Keratinocyte (primary cell): Measurements from ENCODE around the gene HNRNPU. TPM values are rescaled to one million over a fixed set of nuclear protein-coding genes. Genes with fewer than 3 reads are reported as not detected.

Experiments used
- DNase-seq: peaks from one replicate; pipeline ENCODE4 v3.0.0-alpha.2; 2011; ENCODE audit warnings: low read depth, missing footprints, low spot score
- FAIRE-seq: peaks from 2 replicates; lab custom pipeline; 2011; peaks lifted over from hg19 to GRCh38; lab: Jason Lieb, UNC
- H2AFZ ChIP-seq: 2 replicates; pipeline ENCODE4 v1.6.0; 2012; ENCODE audit warnings: low read length, control low read depth, inconsistent platforms; ENCODE audit not compliant: control insufficient read depth
- H3K27ac ChIP-seq: 2 replicates; pipeline ENCODE4 v1.5.1; 2011; ENCODE audit warnings: low read length; ENCODE audit not compliant: control insufficient read depth, insufficient read depth
- H3K27me3 ChIP-seq: 3 replicates; pipeline ENCODE4 v1.6.0; 2011; ENCODE audit warnings: low read length; ENCODE audit not compliant: control insufficient read depth, insufficient read depth; ENCODE audit errors: extremely low read depth
- H3K36me3 ChIP-seq, 2 experiments: 2 replicates in 1 of 2; 3 replicates in 1 of 2; pipeline ENCODE4 v1.5.1; 2011; ENCODE audit warnings: low read length in 2 of 2, mild to moderate bottlenecking in 1 of 2; ENCODE audit not compliant: control insufficient read depth in 2 of 2, insufficient read depth in 2 of 2; ENCODE audit errors: extremely low read depth in 1 of 2
- H3K4me1 ChIP-seq: 3 replicates; pipeline ENCODE4 v1.5.1; 2011; ENCODE audit warnings: low read length; ENCODE audit not compliant: control insufficient read depth, insufficient read depth; ENCODE audit errors: extremely low read depth
- H3K4me2 ChIP-seq: 3 replicates; pipeline ENCODE4 v1.6.0; 2011; ENCODE audit warnings: low read depth, low read length; ENCODE audit not compliant: control insufficient read depth, insufficient read depth; ENCODE audit errors: extremely low read depth
- H3K4me3 ChIP-seq, 3 experiments: fragments of 200-600 bp in 1 of 3; sonication (generic) in 1 of 3; 2 replicates in 2 of 3; 3 replicates in 1 of 3; pipeline ENCODE4 v1.5.1; 2011 to 2016; ENCODE audit warnings: low read length in 3 of 3, mild to moderate bottlenecking in 3 of 3, control low read depth in 2 of 3, inconsistent platforms in 1 of 3, low read depth in 1 of 3, mixed read lengths in 1 of 3, mixed run types in 1 of 3, moderate library complexity in 1 of 3; ENCODE audit not compliant: control insufficient read depth in 2 of 3, insufficient read depth in 2 of 3; ENCODE audit errors: extremely low read depth in 1 of 3
- H3K79me2 ChIP-seq: 2 replicates; pipeline ENCODE4 v1.6.0; 2012; ENCODE audit warnings: low read length; ENCODE audit not compliant: control insufficient read depth, insufficient read depth
- H3K9ac ChIP-seq: 3 replicates; pipeline ENCODE4 v1.6.0; 2011; ENCODE audit warnings: low read length; ENCODE audit not compliant: control insufficient read depth, insufficient read depth; ENCODE audit errors: extremely low read depth
- H3K9me1 ChIP-seq: 3 replicates; pipeline ENCODE4 v1.6.0; 2011; ENCODE audit warnings: low read length; ENCODE audit not compliant: control insufficient read depth, insufficient read depth; ENCODE audit errors: extremely low read depth
- H3K9me3 ChIP-seq: 2 replicates; pipeline ENCODE4 v1.5.1; 2012; ENCODE audit warnings: low read depth, low read length; ENCODE audit not compliant: control insufficient read depth
- H4K20me1 ChIP-seq: 3 replicates; pipeline ENCODE4 v1.6.0; 2011; ENCODE audit warnings: low read length; ENCODE audit not compliant: control insufficient read depth, insufficient read depth; ENCODE audit errors: extremely low read depth
- CTCF ChIP-seq, 3 experiments: IDR thresholded peaks in 1 of 3; conservative IDR thresholded peaks in 1 of 3; optimal IDR thresholded peaks in 1 of 3; 2 replicates in 2 of 3; 3 replicates in 1 of 3; pipeline versions ENCODE3 to v1.5.1; 2011; ENCODE audit warnings: low read length in 3 of 3, mild to moderate bottlenecking in 3 of 3, moderate library complexity in 2 of 3, control low read depth in 1 of 3, inconsistent platforms in 1 of 3; ENCODE audit not compliant: insufficient read depth in 2 of 3; ENCODE audit errors: extremely low read depth in 1 of 3
- EZH2 ChIP-seq: IDR thresholded peaks from one replicate; pipeline ENCODE4 v1.6.1; 2012; ENCODE audit warnings: inconsistent platforms, mild to moderate bottlenecking, low read length, moderate library complexity
- dilution Hi-C: fragments of 300-500 bp; cut with MboI; formaldehyde crosslinking; loops from one replicate; pipeline ENCODE4 v1.7.0; 2020; ENCODE audit warnings: low sequenced_read_pairs; ENCODE audit not compliant: extremely low pct_ligation_motif_present
- polyA plus RNA-seq, 5 experiments: library from polyadenylated mRNA; depleted of rRNA in 3 of 5; stranded (reverse) in 3 of 5; stranded (forward) in 1 of 5; unstranded in 1 of 5; fragments of >200 nt; gene quantifications; 1 replicate in 1 of 5; 2 replicates in 3 of 5; 3 replicates in 1 of 5; pipeline versions ENCODE4 v1.2.1 to v1.2.3, GENCODE V29; 2011 to 2012; ENCODE audit warnings: missing spikeins in 2 of 5, low read depth in 1 of 5, low replicate concordance in 1 of 5

Gene HNRNPU
- polyA plus RNA-seq, 1 donor (not counting 4 experiments of a cell fraction or from before 2014, with no cell fraction given): 220 TPM

- peaks cover 4% of the 10 kb centered on the region for H3K4me1 ChIP-seq
- no peaks in the 10 kb centered on the region for H3K27me3 ChIP-seq
- H3K79me2 ChIP-seq: no peaks in the 10 kb centered on the region
- H3K4me3 ChIP-seq: no peak overlapping the region
- FAIRE-seq (no peak), DNase-seq (no peak)
- H2AFZ ChIP-seq: no peak overlapping the region
- dilution Hi-C loops: no loop called here
- no peak overlapping the region for H3K27ac ChIP-seq
- no peaks in the 10 kb centered on the region for H3K9me3 ChIP-seq
- no peaks in the 10 kb centered on the region for H4K20me1 ChIP-seq
- H3K9me1 ChIP-seq: no peaks in the 10 kb centered on the region
- no peak overlapping the region for H3K4me2 ChIP-seq
- H3K36me3 ChIP-seq: no peaks in the 10 kb centered on the region
- no peak overlapping the region for H3K9ac ChIP-seq
- no peak for TF ChIP-seq CTCF (optimal IDR thresholded peaks at IDR 0.05 in 1 of 3, IDR thresholded peaks at IDR 0.05 in 1 of 3, conservative IDR thresholded peaks at IDR 0.05 in 1 of 3; ENCODE audit: extremely low read depth in 1 of 3, insufficient read depth in 2 of 3, low read length in 3 of 3)
- no peak for TF ChIP-seq EZH2
Observed at GRCh38 chr1:244869950-244870349, 5.6 kb upstream of the HNRNPU start.

GRCh38 chr1:244869364-244869827 lies 5.1 kb upstream of the HNRNPU start:
- H3K27ac ChIP-seq: no peak overlapping the region
- no peaks in the 10 kb centered on the region for H3K9me3 ChIP-seq
- no peak overlapping the region for H3K9ac ChIP-seq
- TF ChIP-seq CTCF (optimal IDR thresholded peaks at IDR 0.05 in 1 of 3, IDR thresholded peaks at IDR 0.05 in 1 of 3, conservative IDR thresholded peaks at IDR 0.05 in 1 of 3; ENCODE audit: extremely low read depth in 1 of 3, insufficient read depth in 2 of 3, low read length in 3 of 3): no peak
- TF ChIP-seq EZH2: no peak
- no peak for DNase-seq
- no peaks in the 10 kb centered on the region for H3K36me3 ChIP-seq
- FAIRE-seq: no peak
- dilution Hi-C loops: no loop called here
- no peaks in the 10 kb centered on the region for H3K79me2 ChIP-seq
- H3K4me1 ChIP-seq: peaks cover 5% of the 10 kb centered on the region
- no peaks in the 10 kb centered on the region for H3K9me1 ChIP-seq
- no peak overlapping the region for H3K4me2 ChIP-seq
- H2AFZ ChIP-seq: no peak overlapping the region
- H3K27me3 ChIP-seq: no peaks in the 10 kb centered on the region
- H4K20me1 ChIP-seq: no peaks in the 10 kb centered on the region
- no peak overlapping the region for H3K4me3 ChIP-seq
